ENCODE results near the gene KIAA1671. TPM values are rescaled to one million over a fixed set of nuclear protein-coding genes. Genes with fewer than 3 reads are reported as not detected.

The KIAA1671 gene
- total and polyA plus RNA-seq, 2 of the 4 experiments (the other 2 are of a cell fraction): 0.02 TPM; not detected in 1

GRCh38 chr22:25029181-25029580 lies 76.7 kb downstream of the KIAA1671 start:
- BruUV-seq (replicated peaks): no TSS peak
- Histone ChIP-seq H2BK20ac (ENCODE audit: low read depth, low read length) (no peak overlapping the region), H3K27ac (ENCODE audit: insufficient read depth, low read length) (no peak overlapping the region), H2BK15ac (ENCODE audit: low read depth, low read length) (no peak overlapping the region), H2AK5ac (ENCODE audit: low read depth, low read length) (no peak overlapping the region), H3K4ac (ENCODE audit: low read depth, low read length) (no peak overlapping the region), H3K27me3 (ENCODE audit: control insufficient read depth, insufficient read depth, low read length) (no peaks in the 10 kb centered on the region), H3K9me3 (ENCODE audit: control insufficient read depth, insufficient read depth, low read length) (no peaks in the 10 kb centered on the region; the same call in 1 of the 2 replicates), H4K91ac (ENCODE audit: insufficient read depth, low read depth, low read length) (no peak overlapping the region), H3K4me2 (ENCODE audit: low read depth, low read length) (no peak overlapping the region), H2AFZ (replicated peaks; ENCODE audit: low read length, poor library complexity) (no peak overlapping the region), H2BK120ac (ENCODE audit: low read depth, low read length) (no peak overlapping the region), H4K5ac (ENCODE audit: low read depth, low read length) (no peak overlapping the region), H3K9ac (ENCODE audit: low read depth, low read length) (no peak overlapping the region), H3K36me3 (ENCODE audit: control insufficient read depth, insufficient read depth, low read length) (no peaks in the 10 kb centered on the region), H3K14ac (replicated peaks; ENCODE audit: low read depth, low read length) (no peak overlapping the region), H4K20me1 (ENCODE audit: insufficient read depth, low read length) (no peaks in the 10 kb centered on the region), H3K79me1 (ENCODE audit: low read depth in 1 of 2, low read length in 2 of 2) (no peaks in the 10 kb centered on the region), H3K4me1 (ENCODE audit: control insufficient read depth, insufficient read depth, low read length) (no peaks in the 10 kb centered on the region), H3K23ac (ENCODE audit: low read depth, low read length) (no peak overlapping the region), H2AK9ac (replicated peaks; ENCODE audit: low read depth, low read length, poor library complexity) (no peak overlapping the region), H3K18ac (ENCODE audit: low read depth, low read length) (no peak overlapping the region), H3K56ac (ENCODE audit: extremely low read depth, insufficient read depth, low read length) (no peak overlapping the region), H4K8ac (ENCODE audit: low read depth in 2 of 2, low read length in 2 of 2) (no peak overlapping the region), H2BK5ac (ENCODE audit: low read depth, low read length, poor library complexity, severe bottlenecking) (no peak overlapping the region), H3K4me3 (ENCODE audit: insufficient read depth, low read depth, low read length) (no peak overlapping the region), H3K9me1 (ENCODE audit: insufficient read depth, low read length) (no peaks in the 10 kb centered on the region)
- ATAC-seq (ENCODE audit: low read depth) (no peak), DNase-seq (no peak)
- ChIA-PET CTCF (no interaction called here), POLR2A (ENCODE audit: unreplicated experiment) (no interaction called here)
- in situ Hi-C loops (cut with MboI; ENCODE audit: low sequenced_read_pairs): loop anchor here (10.0 kb wide), 1 partner anchor 56 kb away; no protein-coding TSS in a partner anchor
- dilution Hi-C loops (cut with HindIII; ENCODE audit: low sequenced_read_pairs, unreplicated experiment): no loop called here
- intact Hi-C loops (cut with micrococcal nuclease): no loop called here
- TF ChIP-seq CTCF (conservative IDR thresholded peaks at IDR 0.05; ENCODE audit: low read depth, low read length) (no peak), CEBPB (IDR thresholded peaks at IDR 0.05; ENCODE audit: low read depth, low read length) (no peak), CHD1 (IDR thresholded peaks at IDR 0.05; ENCODE audit: low read depth, low read length) (no peak), POLR2A (IDR thresholded peaks at IDR 0.05; ENCODE audit: low read depth, low read length) (no peak), RAD21 (IDR thresholded peaks at IDR 0.05; ENCODE audit: low read length) (no peak), RCOR1 (IDR thresholded peaks at IDR 0.05; ENCODE audit: insufficient replicate concordance, low read length) (no peak), MAZ (IDR thresholded peaks at IDR 0.05; ENCODE audit: borderline replicate concordance, low read depth, low read length) (no peak), FOS (IDR thresholded peaks at IDR 0.05; ENCODE audit: low read depth, low read length) (no peak), MAFK (IDR thresholded peaks at IDR 0.05; ENCODE audit: low read depth, low read length) (no peak), NFE2L2 (IDR thresholded peaks at IDR 0.05; ENCODE audit: low read depth, low read length) (no peak), MXI1 (IDR thresholded peaks at IDR 0.05; ENCODE audit: borderline replicate concordance, low read depth, low read length) (no peak), USF2 (IDR thresholded peaks at IDR 0.05; ENCODE audit: low read depth, low read length) (no peak), BHLHE40 (IDR thresholded peaks at IDR 0.05; ENCODE audit: low read depth, low read length) (no peak), RFX5 (IDR thresholded peaks at IDR 0.05; ENCODE audit: low read depth, low read length) (no peak), SMC3 (IDR thresholded peaks at IDR 0.05; ENCODE audit: low read depth, low read length) (no peak)
- TF ChIP-seq, protein P1, sequence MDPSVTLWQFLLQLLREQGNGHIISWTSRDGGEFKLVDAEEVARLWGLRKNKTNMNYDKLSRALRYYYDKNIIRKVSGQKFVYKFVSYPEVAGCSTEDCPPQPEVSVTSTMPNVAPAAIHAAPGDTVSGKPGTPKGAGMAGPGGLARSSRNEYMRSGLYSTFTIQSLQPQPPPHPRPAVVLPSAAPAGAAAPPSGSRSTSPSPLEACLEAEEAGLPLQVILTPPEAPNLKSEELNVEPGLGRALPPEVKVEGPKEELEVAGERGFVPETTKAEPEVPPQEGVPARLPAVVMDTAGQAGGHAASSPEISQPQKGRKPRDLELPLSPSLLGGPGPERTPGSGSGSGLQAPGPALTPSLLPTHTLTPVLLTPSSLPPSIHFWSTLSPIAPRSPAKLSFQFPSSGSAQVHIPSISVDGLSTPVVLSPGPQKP (IDR thresholded peaks at IDR 0.05; ENCODE audit: borderline replicate concordance, low read depth, low read length): no peak
- 96% methylated on average over 8 of the region's 18 CpGs; no CpG with 5 or more reads in 1 of the 2 experiments for WGBS, 2 experiments (ENCODE audit: extremely low coverage in 2 of 2, insufficient read length in 1 of 2)
